Smooth muscle cell (in vitro differentiated cells): ENCODE measurements around the gene ZNF608. TPM values are rescaled to one million over a fixed set of nuclear protein-coding genes. Genes with fewer than 3 reads are reported as not detected.
A peak's percentile ranks its signal among the peaks of the same experiment; 100 is the strongest.

Source experiments
- DNase-seq: peaks from one replicate; lab custom pipeline; 2025; ENCODE audit not compliant: unreplicated experiment; lab: John Stamatoyannopoulos, UW
- H2AFZ ChIP-seq: fragments of 200-600 bp; sonication (generic); 2 replicates; pipeline ENCODE4 v1.6.0; 2016; ENCODE audit warnings: antibody characterized with exemption, low read depth, mild to moderate bottlenecking
- H3F3A ChIP-seq: fragments of 200-600 bp; sonication (generic); 2 replicates; pipeline ENCODE4 v1.6.0; 2017; ENCODE audit warnings: antibody characterized with exemption, low read depth
- H3K27ac ChIP-seq: fragments of 200-600 bp; sonication (generic); 2 replicates; pipeline ENCODE4 v1.5.1; 2016; ENCODE audit warnings: low read depth, mild to moderate bottlenecking
- H3K27me3 ChIP-seq: fragments of 200-600 bp; sonication (generic); 2 replicates; pipeline ENCODE4 v1.6.1; 2016; ENCODE audit warnings: low read depth, mild to moderate bottlenecking
- H3K36me3 ChIP-seq: fragments of 200-600 bp; sonication (generic); 2 replicates; pipeline ENCODE4 v1.5.1; 2016; ENCODE audit warnings: low read depth
- H3K4me1 ChIP-seq: fragments of 200-600 bp; sonication (generic); 2 replicates; pipeline ENCODE4 v1.5.1; 2016; ENCODE audit warnings: low read depth
- H3K4me2 ChIP-seq: fragments of 200-600 bp; sonication (generic); 2 replicates; pipeline ENCODE4 v1.6.0; 2016; ENCODE audit warnings: mild to moderate bottlenecking
- H3K4me3 ChIP-seq: fragments of 200-600 bp; sonication (generic); 2 replicates; pipeline ENCODE4 v1.5.1; 2016; ENCODE audit warnings: mild to moderate bottlenecking
- H3K79me2 ChIP-seq: fragments of 200-600 bp; sonication (generic); 2 replicates; pipeline ENCODE4 v1.6.0; 2016; ENCODE audit warnings: low read depth, mild to moderate bottlenecking
- H3K9ac ChIP-seq: fragments of 200-600 bp; sonication (generic); 2 replicates; pipeline ENCODE4 v1.6.0; 2016; ENCODE audit warnings: low read depth
- H3K9me3 ChIP-seq: fragments of 200-600 bp; sonication (generic); replicated peaks from 2 replicates; pipeline ENCODE4 v1.5.1; 2016; ENCODE audit warnings: low read depth
- H4K20me1 ChIP-seq: fragments of 200-600 bp; sonication (generic); 2 replicates; pipeline ENCODE4 v1.6.0; 2016; ENCODE audit warnings: low read depth
- WGBS: methylation state at CpG from one replicate; pipeline ENCODE4 v1.1.7; 2016; ENCODE audit warnings: low lambda C conversion rate; 5-methylcytosine and 5-hydroxymethylcytosine counted together
- polyA plus RNA-seq: library from polyadenylated mRNA; unstranded; fragments of >200 nt; fragmentation: Nextera tagmentation; extraction: Ambion mirVana; gene quantifications from 2 replicates; pipeline ENCODE4 v1.2.1, GENCODE V29; 2016
- total RNA-seq: library from RNA; depleted of rRNA; stranded (reverse); fragments of >200 nt; gene quantifications from 2 replicates; pipeline ENCODE4 v1.2.3, GENCODE V29; 2014
- TF ChIP-seq, protein P1 (sequence below): fragments of 200-600 bp; sonication (generic); IDR thresholded peaks from 2 replicates; pipeline ENCODE4 v1.5.1; 2017; ENCODE audit warnings: borderline replicate concordance, mild to moderate bottlenecking, antibody characterized with exemption; ENCODE audit not compliant: insufficient read depth, poor library complexity, severe bottlenecking

The ZNF608 gene
- total and polyA plus RNA-seq, 2 experiments from 2014 or later: 15.4 to 33.1 TPM

DNA sequence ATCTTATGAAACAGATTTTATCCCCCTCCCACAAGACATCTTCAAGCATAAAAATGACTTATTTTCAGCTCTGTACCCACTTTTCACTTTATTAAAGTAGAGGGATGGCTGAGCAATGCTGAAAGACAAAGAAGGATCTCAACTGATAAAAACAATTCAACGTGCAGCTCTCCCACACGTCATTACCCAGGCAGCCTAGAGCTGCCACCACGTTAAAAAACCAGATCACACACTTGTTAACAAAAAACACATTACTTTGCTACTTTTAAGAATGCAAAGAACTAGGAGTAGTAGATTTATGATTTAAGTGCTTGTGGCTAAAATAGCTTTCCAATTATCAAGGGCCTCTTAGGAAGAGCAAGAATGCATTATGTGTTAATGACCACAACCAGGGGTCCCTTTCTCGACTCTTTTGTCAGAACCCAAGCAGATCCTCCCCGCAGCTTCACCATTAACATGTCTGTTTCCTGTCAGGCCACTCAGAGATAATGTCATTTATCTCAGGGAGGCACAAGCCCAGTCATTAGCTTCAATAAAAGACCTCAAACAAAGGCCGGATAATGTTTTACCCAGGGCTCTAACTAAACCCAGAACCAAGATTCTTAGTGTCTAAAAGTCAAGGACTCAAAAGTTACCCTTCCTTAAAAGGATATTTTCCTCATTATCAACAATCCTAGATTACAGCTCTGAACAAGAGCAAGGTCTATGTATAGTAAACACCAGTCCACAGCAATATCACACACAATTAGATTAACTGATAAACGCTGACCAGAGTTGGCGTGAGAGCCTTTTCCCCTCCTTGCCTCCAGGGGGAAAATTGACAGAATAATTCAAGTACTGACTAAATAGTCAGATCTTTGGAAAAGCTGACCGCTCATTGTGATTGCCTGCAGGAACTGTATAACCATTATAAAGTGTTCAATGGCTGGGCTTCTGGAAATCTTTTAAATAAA is 7.5 kb downstream of the ZNF608 start:
- WGBS: 9% methylated on average over 9 of the region's 9 CpGs
- H3K4me2 ChIP-seq: peak overlapping the region; percentile 96

DNA sequence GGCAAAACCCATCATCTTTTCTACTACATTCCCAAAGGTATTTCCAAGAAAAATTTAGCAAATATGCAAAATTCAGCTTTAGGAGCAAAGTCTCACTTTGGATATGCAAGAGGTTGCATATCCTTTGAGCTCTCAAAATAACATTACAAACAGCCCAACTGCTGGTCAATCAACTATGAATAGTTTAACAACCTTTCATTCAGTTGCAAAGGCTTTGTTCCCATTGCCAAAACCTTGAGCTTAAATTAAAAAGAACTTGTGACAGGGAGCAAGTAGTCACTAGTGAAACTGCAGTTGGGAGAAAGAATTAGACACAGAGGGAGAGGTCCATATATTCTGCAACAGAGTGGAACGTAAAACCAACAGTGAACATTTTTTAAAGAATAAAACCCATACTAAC is 8.8 kb downstream of the ZNF608 start:
- Histone ChIP-seq H3K79me2 (peaks cover 77% of the 10 kb centered on the region), H3K9ac (no peak overlapping the region), H3K4me3 (no peak overlapping the region), H3K27me3 (no peaks in the 10 kb centered on the region), H4K20me1 (peaks cover 76% of the 10 kb centered on the region), H3K4me2 (peak overlapping the region; percentile 96), H3K4me1 (peaks cover 100% of the 10 kb centered on the region), H2AFZ (no peak overlapping the region), H3K36me3 (no peaks in the 10 kb centered on the region), H3K9me3 (no peaks in the 10 kb centered on the region), H3F3A (peaks cover 37% of the 10 kb centered on the region), H3K27ac (peak overlapping the region; percentile 65)
- 88% methylated on average over 1 of the region's 1 CpG for WGBS
- TF ChIP-seq, protein P1, sequence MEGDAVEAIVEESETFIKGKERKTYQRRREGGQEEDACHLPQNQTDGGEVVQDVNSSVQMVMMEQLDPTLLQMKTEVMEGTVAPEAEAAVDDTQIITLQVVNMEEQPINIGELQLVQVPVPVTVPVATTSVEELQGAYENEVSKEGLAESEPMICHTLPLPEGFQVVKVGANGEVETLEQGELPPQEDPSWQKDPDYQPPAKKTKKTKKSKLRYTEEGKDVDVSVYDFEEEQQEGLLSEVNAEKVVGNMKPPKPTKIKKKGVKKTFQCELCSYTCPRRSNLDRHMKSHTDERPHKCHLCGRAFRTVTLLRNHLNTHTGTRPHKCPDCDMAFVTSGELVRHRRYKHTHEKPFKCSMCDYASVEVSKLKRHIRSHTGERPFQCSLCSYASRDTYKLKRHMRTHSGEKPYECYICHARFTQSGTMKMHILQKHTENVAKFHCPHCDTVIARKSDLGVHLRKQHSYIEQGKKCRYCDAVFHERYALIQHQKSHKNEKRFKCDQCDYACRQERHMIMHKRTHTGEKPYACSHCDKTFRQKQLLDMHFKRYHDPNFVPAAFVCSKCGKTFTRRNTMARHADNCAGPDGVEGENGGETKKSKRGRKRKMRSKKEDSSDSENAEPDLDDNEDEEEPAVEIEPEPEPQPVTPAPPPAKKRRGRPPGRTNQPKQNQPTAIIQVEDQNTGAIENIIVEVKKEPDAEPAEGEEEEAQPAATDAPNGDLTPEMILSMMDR: no peak
- DNase-seq: no peak

More for the DNA sequence above, 7.5 kb downstream of the ZNF608 start:
- Histone ChIP-seq H3K36me3 (no peaks in the 10 kb centered on the region), H3K9ac (no peak overlapping the region), H2AFZ (no peak overlapping the region), H3K9me3 (no peaks in the 10 kb centered on the region), H3K4me1 (peaks cover 88% of the 10 kb centered on the region), H4K20me1 (peaks cover 64% of the 10 kb centered on the region), H3K4me3 (peak overlapping the region; percentile 80), H3K27me3 (no peaks in the 10 kb centered on the region), H3F3A (peaks cover 36% of the 10 kb centered on the region), H3K27ac (peak overlapping the region; percentile 94), H3K79me2 (peaks cover 77% of the 10 kb centered on the region)
- TF ChIP-seq, protein P1: peak; percentile 21
- DNase-seq: no peak

DNA sequence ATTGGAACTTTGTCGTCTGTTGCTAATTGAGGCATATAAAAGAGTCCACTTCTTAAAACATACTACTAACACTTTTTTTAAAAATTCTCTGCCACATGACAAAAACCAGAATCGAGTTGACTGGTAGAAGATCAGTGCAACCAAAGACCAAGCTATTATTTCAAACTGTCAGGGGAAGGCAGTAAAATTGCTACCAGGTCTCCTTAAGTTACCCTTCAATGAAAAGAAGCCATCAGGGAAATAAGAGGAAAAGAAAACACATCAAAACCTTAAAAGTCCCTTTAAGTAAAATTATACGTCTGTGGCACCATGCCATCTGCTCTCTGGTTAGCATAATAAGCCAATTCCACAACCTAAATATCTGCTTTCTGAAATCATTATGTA is 9.6 kb downstream of the ZNF608 start:
- Histone ChIP-seq H3F3A (peaks cover 37% of the 10 kb centered on the region), H3K27me3 (no peaks in the 10 kb centered on the region), H2AFZ (no peak overlapping the region), H3K9ac (peak overlapping the region; percentile 8), H4K20me1 (peaks cover 77% of the 10 kb centered on the region), H3K36me3 (no peaks in the 10 kb centered on the region), H3K9me3 (no peaks in the 10 kb centered on the region), H3K79me2 (peaks cover 78% of the 10 kb centered on the region), H3K4me3 (peak overlapping the region; percentile 51), H3K27ac (peak overlapping the region; percentile 65), H3K4me1 (peaks cover 100% of the 10 kb centered on the region), H3K4me2 (peak overlapping the region; percentile 96)
- no peak for DNase-seq
- TF ChIP-seq, protein P1: no peak
- WGBS: 22% methylated on average over 3 of the region's 3 CpGs
